DND-41 (cell line): ENCODE results near the gene AGXT.

Source experiments
- ATAC-seq: fragments of 200-7000 bp; cut with Tn5 transposase; 3 replicates; pipeline ENCODE4 v1.9.1; 2021; ENCODE audit warnings: low read depth; ENCODE audit not compliant: insufficient read depth
- DNase-seq: peaks from one replicate; pipeline ENCODE4 v3.0.0-alpha.2; 2020
- H2AFZ ChIP-seq: 2 replicates; pipeline ENCODE4 v1.6.0; 2012; ENCODE audit warnings: low read depth, low read length
- H3K27ac ChIP-seq: 2 replicates; pipeline ENCODE4 v1.5.1; 2012; ENCODE audit warnings: low read length, inconsistent platforms
- H3K27me3 ChIP-seq: fragments of 200-600 bp; sonication (generic); 2 replicates; pipeline ENCODE4 v1.6.0; 2012; ENCODE audit warnings: low read length, mild to moderate bottlenecking, inconsistent platforms; ENCODE audit not compliant: insufficient read depth, poor library complexity
- H3K36me3 ChIP-seq: 2 replicates; pipeline ENCODE4 v1.5.1; 2012; ENCODE audit warnings: low read length, inconsistent platforms; ENCODE audit not compliant: insufficient read depth
- H3K4me1 ChIP-seq: 2 replicates; pipeline ENCODE4 v1.5.1; 2012; ENCODE audit warnings: mild to moderate bottlenecking, low read length; ENCODE audit not compliant: insufficient read depth
- H3K4me2 ChIP-seq: 2 replicates; pipeline ENCODE4 v1.6.0; 2012; ENCODE audit warnings: mild to moderate bottlenecking, moderate library complexity, low read length, inconsistent platforms; ENCODE audit not compliant: insufficient read depth
- H3K4me3 ChIP-seq, 2 experiments: fragments of 200-600 bp in 1 of 2; shearing (Covaris generic) in 1 of 2; 2 replicates each; pipeline ENCODE4 v1.5.1; 2012 to 2016; ENCODE audit warnings: inconsistent platforms in 2 of 2, low read length in 2 of 2, mild to moderate bottlenecking in 2 of 2, low read depth in 1 of 2, moderate library complexity in 1 of 2
- H3K79me2 ChIP-seq: 2 replicates; pipeline ENCODE4 v1.6.0; 2012; ENCODE audit warnings: low read length, inconsistent platforms; ENCODE audit not compliant: insufficient read depth
- H3K9ac ChIP-seq: 2 replicates; pipeline ENCODE4 v1.6.0; 2012; ENCODE audit warnings: low read depth, mild to moderate bottlenecking, inconsistent platforms, low read length, moderate library complexity
- H3K9me3 ChIP-seq: 2 replicates; pipeline ENCODE4 v1.5.1; 2012; ENCODE audit warnings: low read length, moderate library complexity, mild to moderate bottlenecking, inconsistent platforms; ENCODE audit not compliant: insufficient read depth, severe bottlenecking
- H4K20me1 ChIP-seq: 2 replicates; pipeline ENCODE4 v1.6.0; 2012; ENCODE audit warnings: low read length; ENCODE audit not compliant: insufficient read depth
- CTCF ChIP-seq: IDR thresholded peaks from 2 replicates; pipeline ENCODE4 v1.5.1; 2012; ENCODE audit warnings: borderline replicate concordance, low read length, moderate library complexity, mild to moderate bottlenecking; ENCODE audit not compliant: poor library complexity, severe bottlenecking; ENCODE audit errors: extremely low read depth
- EZH2 ChIP-seq: IDR thresholded peaks from 3 replicates; pipeline ENCODE4 v1.6.1; 2012; ENCODE audit warnings: borderline replicate concordance, low read depth, mild to moderate bottlenecking, moderate library complexity, low read length, inconsistent platforms; ENCODE audit not compliant: severe bottlenecking

AGXT gene

GRCh38 chr2:240921311-240921994, 52.8 kb downstream of the AGXT start:
- H3K4me2 ChIP-seq, result no peak overlapping the region
- TF ChIP-seq CTCF, result no peak
- no peak for TF ChIP-seq EZH2
- H3K4me3 ChIP-seq, result no peak overlapping the region
- H3K27me3 ChIP-seq, result no peaks in the 10 kb centered on the region
- H3K79me2 ChIP-seq, result no peaks in the 10 kb centered on the region
- no peaks in the 10 kb centered on the region for H3K9me3 ChIP-seq
- ATAC-seq (no peak), DNase-seq (no peak)
- no peak overlapping the region for H3K27ac ChIP-seq
- H3K36me3 ChIP-seq, result no peaks in the 10 kb centered on the region
- no peak overlapping the region for H2AFZ ChIP-seq
- H3K4me1 ChIP-seq, result no peaks in the 10 kb centered on the region
- H4K20me1 ChIP-seq, result peaks cover 5% of the 10 kb centered on the region; the same call in 1 of the 2 replicates
- no peak overlapping the region for H3K9ac ChIP-seq

DNA sequence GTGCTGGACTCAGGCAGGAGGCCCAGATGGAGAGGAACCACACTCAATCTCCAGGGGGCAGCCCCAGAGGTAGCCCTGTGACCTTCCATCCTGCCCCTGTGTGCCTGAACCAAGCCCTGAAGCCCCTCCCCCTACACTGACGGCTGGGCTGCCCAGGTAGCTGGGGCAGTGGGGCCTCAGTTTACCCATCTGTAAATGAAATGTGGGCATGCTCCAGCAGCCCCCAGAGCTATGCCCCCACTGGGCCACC, 53.3 kb downstream of the AGXT start:
- no peak overlapping the region for H2AFZ ChIP-seq
- no peak overlapping the region for H3K27ac ChIP-seq
- ATAC-seq, result no peak

DNA sequence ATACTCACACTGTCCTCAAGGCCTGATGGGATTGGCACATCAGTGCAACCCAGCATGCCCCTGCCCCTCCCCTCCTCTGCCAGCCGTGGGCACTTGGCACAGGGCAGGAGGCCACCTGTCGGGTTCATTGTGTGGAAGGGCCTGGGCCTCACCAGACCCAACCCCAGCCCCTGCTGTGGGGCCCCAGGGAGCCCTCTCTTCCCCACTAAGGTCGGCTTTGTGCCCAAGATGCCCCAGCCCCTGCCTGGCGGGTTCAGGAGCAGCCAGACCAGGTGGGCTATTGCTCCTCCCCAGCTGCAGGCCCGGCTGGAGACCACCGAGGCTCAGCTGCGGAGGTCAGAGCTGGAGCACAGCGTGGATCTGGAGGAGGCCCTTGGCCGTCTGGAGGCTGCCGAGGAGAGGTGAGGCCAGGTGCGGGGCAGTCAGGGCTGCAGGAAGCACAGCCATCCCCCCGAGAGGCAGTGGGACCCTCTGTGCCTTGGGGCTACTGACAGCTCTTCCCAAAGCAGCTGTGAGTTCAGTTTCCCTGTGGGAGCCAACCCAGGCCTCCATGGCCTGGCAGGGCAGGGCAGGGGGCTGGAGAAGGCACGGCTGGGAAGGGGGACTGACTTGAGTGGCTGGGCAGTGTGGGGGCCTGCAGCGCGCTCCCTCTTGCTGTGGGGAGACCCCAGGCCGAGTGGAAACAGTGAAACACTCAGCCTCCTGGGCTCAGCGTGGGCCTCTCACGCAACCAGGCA, 53.8 kb downstream of the AGXT start:
- peaks cover 5% of the 10 kb centered on the region; the same call in 1 of the 2 replicates for H4K20me1 ChIP-seq
- no peaks in the 10 kb centered on the region for H3K79me2 ChIP-seq
- no peak overlapping the region for H3K4me2 ChIP-seq
- no peaks in the 10 kb centered on the region for H3K4me1 ChIP-seq
- H3K27me3 ChIP-seq, result no peaks in the 10 kb centered on the region
- no peak overlapping the region for H3K27ac ChIP-seq
- H3K9ac ChIP-seq, result no peak overlapping the region
- no peak overlapping the region for H3K4me3 ChIP-seq
- H3K9me3 ChIP-seq, result no peaks in the 10 kb centered on the region
- TF ChIP-seq EZH2 (no peak), CTCF (no peak)
- ATAC-seq, result no peak
- no peaks in the 10 kb centered on the region for H3K36me3 ChIP-seq
- H2AFZ ChIP-seq, result no peak overlapping the region
- DNase-seq, result no peak

More for the DNA sequence above, 53.3 kb downstream of the AGXT start:
- Histone ChIP-seq H3K4me1 (no peaks in the 10 kb centered on the region), H4K20me1 (peaks cover 5% of the 10 kb centered on the region; the same call in 1 of the 2 replicates), H3K4me3 (no peak overlapping the region), H3K9me3 (no peaks in the 10 kb centered on the region), H3K27me3 (no peaks in the 10 kb centered on the region), H3K9ac (no peak overlapping the region), H3K79me2 (no peaks in the 10 kb centered on the region), H3K36me3 (no peaks in the 10 kb centered on the region), H3K4me2 (no peak overlapping the region)
- no peak for TF ChIP-seq EZH2
- no peak for TF ChIP-seq CTCF
- DNase-seq, result no peak
